GM12892 (cell line): Measurements from ENCODE around the gene TUBG2.

Source experiments
- POLR2A ChIP-seq: IDR thresholded peaks from 2 replicates; pipeline ENCODE4 v1.6.1; 2011; ENCODE audit warnings: low read depth, low read length, control low read depth
- POLR2AphosphoS5 ChIP-seq: IDR thresholded peaks from 2 replicates; pipeline ENCODE4 v1.6.1; 2011; ENCODE audit warnings: low read depth, low read length, control low read depth

- TF ChIP-seq POLR2AphosphoS5 (no peak), POLR2A (no peak)
Observed at GRCh38 chr17:42706732-42707131, 47.6 kb downstream of the TUBG2 start.
